Breast epithelium (tissue), 3 donors: ENCODE data around the gene LGALS8.

Source experiments
- CTCF ChIP-seq, 3 donors: fragments of 450-650 bp; IDR thresholded peaks; one replicate each; pipeline ENCODE4 v1.5.1; 2016 to 2017; ENCODE audit warnings: antibody characterized with exemption in 3 of 3, mild to moderate bottlenecking in 3 of 3, moderate library complexity in 3 of 3
- POLR2A ChIP-seq: fragments of 450-650 bp; IDR thresholded peaks from one replicate; pipeline ENCODE4 v1.6.1; 2016; ENCODE audit warnings: antibody characterized with exemption, mild to moderate bottlenecking, moderate library complexity
- POLR2AphosphoS5 ChIP-seq, 3 donors: sonication (generic); formaldehyde crosslinking; IDR thresholded peaks; one replicate each; pipeline ENCODE4 v1.6.1; 2017; ENCODE audit warnings: antibody characterized with exemption in 3 of 3

GRCh38 chr1:236518322-236518721, 5.5 kb upstream of the LGALS8 start:
- no peak for TF ChIP-seq CTCF (IDR thresholded peaks at IDR 0.05)
- TF ChIP-seq POLR2A = no peak
- no peak for TF ChIP-seq POLR2AphosphoS5 (IDR thresholded peaks at IDR 0.05)
